Measurements from ENCODE around the gene ACAD9.
A peak's percentile ranks its signal among the peaks of the same experiment; 100 is the strongest.

ACAD9 gene

GRCh38 chr3:128942161-128942952 is 62.9 kb downstream of the ACAD9 start:
- no peak for DNase-seq

DNA sequence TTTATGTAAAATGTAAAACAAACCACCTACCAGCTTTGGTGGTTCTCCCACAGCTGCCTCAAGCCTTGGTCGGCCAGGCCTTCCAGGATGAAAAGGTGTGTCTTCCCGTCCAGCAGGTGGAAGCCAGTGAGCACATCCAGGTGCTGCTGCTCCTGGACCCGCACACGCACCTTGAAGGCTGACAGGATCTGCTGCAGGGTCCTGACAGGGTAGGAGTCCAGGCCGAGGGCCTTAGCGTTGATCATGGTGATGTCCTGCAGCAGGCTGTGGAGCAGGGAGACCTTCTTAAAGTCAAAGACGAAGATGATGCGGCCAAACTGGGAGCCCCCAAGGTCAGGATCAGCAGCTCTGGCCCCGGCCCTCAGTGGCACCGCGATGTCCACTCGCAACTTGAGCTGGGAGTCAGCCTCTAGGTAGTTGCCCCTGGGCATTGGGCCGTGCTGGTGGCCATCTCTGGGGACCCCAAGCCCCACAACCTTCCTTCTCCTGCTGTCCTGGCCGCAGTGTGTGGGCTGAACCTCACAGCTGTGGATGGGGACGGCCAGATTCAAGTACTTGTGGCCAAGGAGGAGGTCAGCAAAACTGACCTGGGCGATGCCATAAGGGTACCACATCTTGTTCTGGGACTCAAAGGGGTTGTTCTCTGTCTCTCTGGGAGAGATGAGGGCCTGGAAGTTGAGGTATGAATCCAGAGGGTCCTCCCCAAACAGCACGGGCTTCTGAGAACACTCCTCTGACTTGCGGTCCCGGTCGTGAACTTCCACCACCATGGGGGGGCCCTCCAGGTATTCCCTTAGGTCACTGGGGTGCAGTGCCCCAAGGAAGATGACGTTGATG is 65.8 kb downstream of the ACAD9 start:
- no peak for DNase-seq

- DNase-seq: no peak
Observed at GRCh38 chr3:128945878-128946175, 66.4 kb downstream of the ACAD9 start.

DNA sequence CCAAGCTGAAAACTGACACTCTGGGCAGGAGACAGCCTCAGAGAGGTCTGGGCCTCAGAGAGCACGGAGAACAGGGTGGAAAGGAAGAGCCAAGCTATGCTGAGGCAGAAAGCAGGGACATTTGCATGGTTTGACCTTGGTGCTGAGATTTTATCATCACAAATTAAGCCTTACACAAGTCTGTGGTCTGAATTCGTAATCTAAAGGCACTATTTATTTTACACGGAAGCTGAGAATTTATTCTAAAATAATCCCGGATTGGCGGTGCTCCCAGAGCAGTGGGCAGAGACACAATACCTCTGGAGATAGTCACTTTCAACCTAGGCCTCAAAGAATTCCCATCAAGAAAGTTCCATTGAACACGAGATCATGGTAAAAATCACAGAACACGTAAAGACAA is 67.0 kb downstream of the ACAD9 start:
- no peak for DNase-seq

GRCh38 chr3:128949158-128949557 is 69.7 kb downstream of the ACAD9 start:
- DNase-seq: no peak

DNA sequence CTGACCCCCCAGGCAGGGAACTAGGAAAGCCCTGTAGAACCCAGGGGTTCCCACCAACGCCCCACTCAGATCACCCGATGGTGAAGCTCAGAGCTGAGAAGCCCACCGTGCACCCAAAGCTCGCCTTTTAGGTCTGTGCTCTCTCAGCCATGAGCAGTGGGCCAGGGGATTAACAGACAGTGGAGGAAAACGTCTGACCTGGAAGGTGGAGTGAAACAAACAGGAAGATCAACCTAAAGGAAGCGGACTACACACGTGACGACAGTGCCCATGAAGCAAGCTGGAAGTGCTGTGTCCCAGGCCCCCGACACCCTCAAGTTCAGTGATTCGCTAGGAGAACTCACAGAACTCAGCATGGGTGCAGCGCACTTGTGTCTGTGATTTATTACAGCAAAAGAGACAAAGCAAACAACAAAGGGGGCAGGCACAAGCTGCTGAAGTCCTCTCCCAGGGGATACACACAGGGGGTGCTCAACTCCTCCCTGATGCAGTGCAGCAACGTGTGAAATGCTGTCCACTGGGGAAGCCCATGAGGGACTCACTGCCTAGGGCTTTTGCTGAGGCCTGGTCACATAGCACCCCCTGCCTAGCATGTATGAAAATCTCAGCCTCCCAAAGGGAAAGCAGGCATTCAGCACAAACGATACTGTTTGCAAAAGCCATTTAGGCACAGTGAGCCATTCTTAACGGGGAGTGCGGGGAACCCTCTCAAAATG is 71.0 kb downstream of the ACAD9 start:
- peak in 2 of 6 experiments; percentile 4 to 12 for DNase-seq

- no peak for DNase-seq
Observed at GRCh38 chr3:128956440-128956839, 77.0 kb downstream of the ACAD9 start.

Data from stimulated activated naive CD4-positive, alpha-beta T cell (primary cell).